Calu3 (cell line): Measurements from ENCODE around the gene UBE2A. TPM values are rescaled to one million over a fixed set of nuclear protein-coding genes. Genes with fewer than 3 reads are reported as not detected.

ENCODE experiments used
- BruUV-seq: library from RNA; stranded (reverse); fragments of 400-500 nt; replicated peaks from 2 replicates; lab custom pipeline; 2021; lab: Mats Ljungman, UMichigan
- CTCF ChIA-PET: fragments of 300-600 bp; sonication (Branson Sonifier 250); formaldehyde crosslinking; loops from one replicate; lab custom pipeline; 2022; ENCODE audit warnings: antibody characterized with exemption; lab: Charles Lee
- DNase-seq: peaks from one replicate; pipeline ENCODE4 v3.0.0; 2022
- H3K27ac Mint-ChIP-seq: one replicate; pipeline ENCODE4 v1.8.0; 2022; ENCODE audit warnings: mixed read lengths; ENCODE audit not compliant: unreplicated experiment
- H3K27me3 Mint-ChIP-seq: one replicate; pipeline ENCODE4 v1.8.0; 2022; ENCODE audit warnings: mixed read lengths; ENCODE audit not compliant: unreplicated experiment
- H3K36me3 Mint-ChIP-seq: one replicate; pipeline ENCODE4 v1.8.0; 2022; ENCODE audit warnings: mild to moderate bottlenecking, moderate library complexity, mixed read lengths; ENCODE audit not compliant: insufficient read depth, unreplicated experiment
- H3K4me1 Mint-ChIP-seq: one replicate; pipeline ENCODE4 v1.8.0; 2022; ENCODE audit warnings: mild to moderate bottlenecking, low read depth, mixed read lengths; ENCODE audit not compliant: unreplicated experiment
- H3K4me3 Mint-ChIP-seq: one replicate; pipeline ENCODE4 v1.8.0; 2022; ENCODE audit warnings: mild to moderate bottlenecking, low read depth, moderate library complexity, mixed read lengths; ENCODE audit not compliant: unreplicated experiment
- H3K9me3 Mint-ChIP-seq: one replicate; pipeline ENCODE4 v1.8.0; 2022; ENCODE audit warnings: low read depth, mixed read lengths; ENCODE audit not compliant: unreplicated experiment
- intact Hi-C: fragments of 100-400 bp; cut with micrococcal nuclease; formaldehyde crosslinking; loops from one replicate; pipeline ENCODE4 v1.10.0; 2022; ENCODE audit not compliant: unreplicated experiment
- total RNA-seq: library from RNA; stranded (reverse); gene quantifications from 2 replicates; pipeline ENCODE4 v1.2.3, GENCODE V29; 2022
- TF ChIP-seq, protein P1 (sequence below): fragments of 200-600 bp; IDR thresholded peaks from one replicate; pipeline ENCODE4 v1.8.0; 2022; ENCODE audit warnings: antibody characterized with exemption; ENCODE audit not compliant: unreplicated experiment

UBE2A gene
- total RNA-seq, 1 experiment from 2014 or later = 65.0 TPM

DNA sequence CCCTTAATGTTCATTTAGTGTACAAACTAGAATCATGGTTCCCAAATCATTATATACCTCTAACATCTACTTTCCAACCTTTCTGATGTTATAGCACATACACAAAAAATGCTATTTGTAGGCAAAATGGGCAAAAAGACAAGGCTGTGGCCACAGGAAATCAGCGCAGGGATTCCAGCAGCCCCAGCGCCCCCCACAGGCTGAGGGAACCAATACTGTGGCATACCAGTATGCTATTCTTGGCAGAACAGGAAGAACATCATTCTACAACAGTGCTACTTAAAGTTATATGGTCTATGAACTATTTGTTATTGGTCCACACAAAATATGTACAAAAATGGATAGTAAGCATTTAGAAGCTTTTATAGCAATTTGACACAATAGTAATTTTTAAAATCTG lies 34.5 kb upstream of the UBE2A start:
- no peaks in the 10 kb centered on the region for H3K4me1 Mint-ChIP-seq
- TF ChIP-seq, protein P1, sequence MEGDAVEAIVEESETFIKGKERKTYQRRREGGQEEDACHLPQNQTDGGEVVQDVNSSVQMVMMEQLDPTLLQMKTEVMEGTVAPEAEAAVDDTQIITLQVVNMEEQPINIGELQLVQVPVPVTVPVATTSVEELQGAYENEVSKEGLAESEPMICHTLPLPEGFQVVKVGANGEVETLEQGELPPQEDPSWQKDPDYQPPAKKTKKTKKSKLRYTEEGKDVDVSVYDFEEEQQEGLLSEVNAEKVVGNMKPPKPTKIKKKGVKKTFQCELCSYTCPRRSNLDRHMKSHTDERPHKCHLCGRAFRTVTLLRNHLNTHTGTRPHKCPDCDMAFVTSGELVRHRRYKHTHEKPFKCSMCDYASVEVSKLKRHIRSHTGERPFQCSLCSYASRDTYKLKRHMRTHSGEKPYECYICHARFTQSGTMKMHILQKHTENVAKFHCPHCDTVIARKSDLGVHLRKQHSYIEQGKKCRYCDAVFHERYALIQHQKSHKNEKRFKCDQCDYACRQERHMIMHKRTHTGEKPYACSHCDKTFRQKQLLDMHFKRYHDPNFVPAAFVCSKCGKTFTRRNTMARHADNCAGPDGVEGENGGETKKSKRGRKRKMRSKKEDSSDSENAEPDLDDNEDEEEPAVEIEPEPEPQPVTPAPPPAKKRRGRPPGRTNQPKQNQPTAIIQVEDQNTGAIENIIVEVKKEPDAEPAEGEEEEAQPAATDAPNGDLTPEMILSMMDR = no peak
- BruUV-seq = no TSS peak
- H3K4me3 Mint-ChIP-seq = no peak overlapping the region
- no peak for DNase-seq
- intact Hi-C loops = no loop called here
- CTCF ChIA-PET = no interaction called here
- H3K36me3 Mint-ChIP-seq = no peaks in the 10 kb centered on the region
- no peak overlapping the region for H3K27ac Mint-ChIP-seq
- H3K27me3 Mint-ChIP-seq = no peaks in the 10 kb centered on the region
- H3K9me3 Mint-ChIP-seq = no peaks in the 10 kb centered on the region

DNA sequence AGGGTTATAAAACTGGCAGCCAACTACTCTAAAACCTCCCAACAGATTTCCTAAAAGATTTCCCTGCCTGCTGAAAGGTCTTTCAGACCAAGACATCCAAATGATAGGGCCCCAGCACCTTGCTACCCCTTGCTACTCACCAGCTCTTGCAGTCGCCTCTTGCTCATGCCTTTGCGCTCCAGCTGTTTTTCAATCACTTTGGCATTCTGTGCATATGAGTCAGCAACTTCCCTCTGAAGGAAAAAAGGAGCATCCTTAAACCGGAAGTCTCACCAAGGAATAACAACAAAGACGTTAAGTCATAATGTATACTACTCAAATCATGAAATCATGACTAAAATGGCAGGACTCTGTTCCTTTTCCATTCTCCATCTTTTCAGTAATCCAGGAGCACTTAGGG lies 33.2 kb upstream of the UBE2A start:
- Mint-ChIP-seq H3K4me3 (no peak overlapping the region), H3K27me3 (no peaks in the 10 kb centered on the region), H3K4me1 (no peaks in the 10 kb centered on the region), H3K36me3 (no peaks in the 10 kb centered on the region), H3K9me3 (no peaks in the 10 kb centered on the region), H3K27ac (no peak overlapping the region)
- TF ChIP-seq, protein P1 = no peak
- no TSS peak for BruUV-seq
- no peak for DNase-seq
- intact Hi-C loops = no loop called here
- CTCF ChIA-PET = interaction anchor here (0.7 kb wide), 1 partner anchor 551 kb away, joined by 3 read pairs; no protein-coding TSS in a partner anchor

DNA sequence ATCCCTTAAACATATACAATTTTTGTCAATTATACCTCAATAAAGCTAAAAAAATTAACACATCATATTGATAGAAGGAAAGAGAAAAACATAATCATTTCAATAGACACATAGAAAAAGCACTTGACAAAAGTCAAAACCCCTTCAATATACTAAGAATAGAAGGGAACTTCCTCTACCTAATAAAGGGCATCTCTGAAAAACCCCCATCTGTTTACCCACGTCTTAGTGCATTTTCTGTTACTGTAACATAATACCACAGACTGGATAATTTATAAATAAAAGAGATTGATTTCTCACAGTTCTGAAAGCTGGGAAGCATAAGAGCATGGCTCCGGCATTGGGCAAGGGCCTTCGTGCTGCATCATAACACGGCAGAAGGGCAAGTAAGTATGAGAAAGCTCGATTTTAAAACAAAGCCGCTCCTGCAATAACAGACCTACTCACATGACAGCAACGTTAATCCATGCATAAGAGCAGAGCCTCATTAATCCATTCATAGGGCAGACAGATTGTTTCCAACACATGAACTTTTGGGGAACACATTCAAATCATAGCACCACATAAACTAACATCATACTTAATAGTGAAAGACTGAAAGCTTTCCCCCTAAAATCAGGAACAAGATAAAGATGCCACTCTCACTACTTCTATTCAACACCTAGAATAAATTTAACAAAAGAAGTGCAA lies 24.9 kb upstream of the UBE2A start:
- Mint-ChIP-seq H3K36me3 (no peaks in the 10 kb centered on the region), H3K27ac (no peak overlapping the region), H3K4me1 (no peaks in the 10 kb centered on the region), H3K27me3 (no peaks in the 10 kb centered on the region), H3K9me3 (no peaks in the 10 kb centered on the region), H3K4me3 (no peak overlapping the region)
- CTCF ChIA-PET = no interaction called here
- TF ChIP-seq, protein P1 = no peak
- no peak for DNase-seq
- intact Hi-C loops = no loop called here
- no TSS peak for BruUV-seq

DNA sequence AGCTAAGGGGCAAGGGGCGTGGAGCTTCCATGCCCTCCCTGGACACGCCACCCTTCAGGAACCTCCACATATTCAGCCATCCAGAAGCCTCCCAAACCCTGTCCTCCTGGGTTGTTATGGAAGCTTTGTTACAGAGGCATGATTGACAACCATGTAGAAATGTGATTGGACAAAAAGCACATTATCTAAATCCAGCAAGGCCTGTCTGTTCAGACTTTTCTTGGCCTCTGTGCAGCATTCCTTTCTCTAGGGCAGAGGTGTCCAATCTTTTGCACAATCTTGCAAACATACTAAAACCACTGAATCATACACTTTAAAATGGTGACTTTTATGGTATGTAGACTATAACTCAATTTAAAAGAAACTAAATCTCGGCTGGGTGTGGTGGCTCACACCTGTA lies 21.9 kb upstream of the UBE2A start:
- Mint-ChIP-seq H3K9me3 (no peaks in the 10 kb centered on the region), H3K4me1 (no peaks in the 10 kb centered on the region)

More for the DNA sequence above, 21.9 kb upstream of the UBE2A start:
- intact Hi-C loops = no loop called here
- CTCF ChIA-PET = no interaction called here
- H3K4me3 Mint-ChIP-seq = no peak overlapping the region
- DNase-seq = peak; percentile 5
- peaks cover 5% of the 10 kb centered on the region for H3K36me3 Mint-ChIP-seq
- no peaks in the 10 kb centered on the region for H3K27me3 Mint-ChIP-seq
- no TSS peak for BruUV-seq
- H3K27ac Mint-ChIP-seq = no peak overlapping the region
- TF ChIP-seq, protein P1 = no peak
